NCI-H526 treated with DMSO at 0.1 percent for 48 hours (cell line): ENCODE data around the gene DLEC1.
"Not testable (repeated sequence)": the region's sequence is repeated elsewhere in the genome, so short reads cannot be mapped to it uniquely, and the experiment has no call there.

Source experiments
- DNase-seq: peaks from one replicate; lab custom pipeline; 2025; lab: John Stamatoyannopoulos, UW

Gene DLEC1

GRCh38 chr3:38155825-38156224, 116.8 kb downstream of the DLEC1 start:
- DNase-seq: no peak

GRCh38 chr3:38157117-38157516, 118.1 kb downstream of the DLEC1 start:
- DNase-seq: no peak

- DNase-seq: no peak
Measured at GRCh38 chr3:38157595-38157994, 118.6 kb downstream of the DLEC1 start.

- no peak for DNase-seq
Measured at GRCh38 chr3:38158472-38158871, 119.5 kb downstream of the DLEC1 start.

- DNase-seq: not testable (repeated sequence)
Measured at GRCh38 chr3:38160704-38161103, 121.7 kb downstream of the DLEC1 start.

DNA sequence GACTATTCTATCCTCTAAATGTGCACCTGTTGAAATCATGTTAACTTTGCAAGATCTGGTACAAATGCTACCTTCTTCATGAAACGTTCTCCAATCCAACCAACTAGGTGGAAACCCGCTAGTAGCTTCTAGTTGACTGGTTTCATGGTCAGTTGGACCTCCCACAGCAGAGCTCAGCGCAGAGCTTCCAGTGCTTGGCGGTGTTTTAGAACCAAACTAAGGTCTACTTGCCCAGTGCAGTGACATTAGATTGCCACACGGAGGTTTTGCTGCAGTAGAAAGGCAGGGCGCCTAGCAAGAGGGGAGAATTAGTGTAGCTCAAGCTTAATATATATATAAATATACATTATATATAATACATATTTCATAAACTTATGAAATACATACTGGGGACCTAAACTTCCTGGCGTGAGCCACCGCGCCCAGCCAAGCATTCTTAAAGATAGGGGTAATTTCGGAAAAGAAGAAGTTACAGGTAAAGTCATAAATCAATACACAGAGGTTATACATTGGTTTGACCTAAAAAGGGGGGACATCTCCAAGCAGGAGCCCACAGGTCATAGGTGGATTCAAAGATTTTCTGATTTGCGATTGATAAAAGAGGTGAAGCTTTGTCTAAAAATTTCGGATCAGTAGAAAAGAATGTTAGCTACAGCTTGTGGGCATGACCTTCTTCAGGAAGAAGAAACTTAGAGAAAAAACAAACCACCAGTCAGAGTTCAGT, 124.3 kb downstream of the DLEC1 start:
- DNase-seq: no peak

DNA sequence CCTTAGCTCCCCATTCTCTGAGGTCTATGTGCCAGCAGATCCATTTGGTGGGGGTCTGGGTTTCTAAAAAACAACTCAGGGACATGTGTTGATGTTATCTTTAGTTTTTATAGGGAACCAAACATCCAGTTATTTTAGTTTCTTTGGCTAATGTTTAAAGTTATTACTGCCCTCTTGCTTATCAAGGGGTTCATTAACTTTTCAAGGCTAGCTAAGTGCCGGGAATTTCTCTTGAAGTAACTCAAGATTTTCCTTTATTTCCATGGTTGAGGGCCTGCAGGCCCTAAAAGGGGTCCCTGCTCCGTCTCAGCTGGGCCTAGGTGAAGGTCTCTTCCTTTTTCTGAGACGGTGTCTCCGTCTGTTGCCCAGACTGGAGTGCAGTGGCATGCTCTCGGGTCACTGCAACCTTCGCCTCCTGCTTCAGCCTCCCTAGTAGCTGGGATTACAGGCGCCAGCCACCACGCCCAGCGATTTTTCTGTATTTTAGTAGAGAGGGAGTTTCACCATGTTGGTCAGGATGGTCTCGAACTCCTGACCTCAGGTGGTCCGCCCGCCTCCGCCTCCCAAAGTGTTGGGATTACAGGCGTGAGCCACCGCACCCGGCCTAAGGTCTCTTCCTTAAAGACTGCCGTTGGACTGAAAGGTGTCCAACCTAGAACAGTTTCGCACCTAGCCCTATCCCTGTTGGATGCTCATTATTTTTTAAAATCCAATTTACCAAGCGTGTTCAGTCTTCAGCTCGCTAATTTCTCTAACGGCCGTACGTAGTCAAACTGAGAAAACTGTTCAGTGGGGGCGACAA, 125.0 kb downstream of the DLEC1 start:
- DNase-seq: no peak

DNA sequence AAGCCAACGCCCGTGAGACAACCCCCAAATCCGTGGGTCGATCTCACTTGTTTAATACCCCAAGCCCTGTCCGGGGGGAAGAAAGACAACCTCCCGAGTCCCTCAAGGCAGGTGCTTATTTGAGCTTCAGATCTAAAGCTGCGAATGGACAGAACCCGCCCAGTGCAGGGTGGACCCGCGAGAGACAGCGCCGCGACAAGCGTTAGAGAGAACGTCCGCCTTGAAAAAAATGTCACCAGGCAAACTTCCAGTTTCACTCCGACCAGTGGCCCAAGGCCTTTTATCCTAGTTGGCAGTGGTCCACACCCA, 125.6 kb downstream of the DLEC1 start:
- DNase-seq: no peak

DNA sequence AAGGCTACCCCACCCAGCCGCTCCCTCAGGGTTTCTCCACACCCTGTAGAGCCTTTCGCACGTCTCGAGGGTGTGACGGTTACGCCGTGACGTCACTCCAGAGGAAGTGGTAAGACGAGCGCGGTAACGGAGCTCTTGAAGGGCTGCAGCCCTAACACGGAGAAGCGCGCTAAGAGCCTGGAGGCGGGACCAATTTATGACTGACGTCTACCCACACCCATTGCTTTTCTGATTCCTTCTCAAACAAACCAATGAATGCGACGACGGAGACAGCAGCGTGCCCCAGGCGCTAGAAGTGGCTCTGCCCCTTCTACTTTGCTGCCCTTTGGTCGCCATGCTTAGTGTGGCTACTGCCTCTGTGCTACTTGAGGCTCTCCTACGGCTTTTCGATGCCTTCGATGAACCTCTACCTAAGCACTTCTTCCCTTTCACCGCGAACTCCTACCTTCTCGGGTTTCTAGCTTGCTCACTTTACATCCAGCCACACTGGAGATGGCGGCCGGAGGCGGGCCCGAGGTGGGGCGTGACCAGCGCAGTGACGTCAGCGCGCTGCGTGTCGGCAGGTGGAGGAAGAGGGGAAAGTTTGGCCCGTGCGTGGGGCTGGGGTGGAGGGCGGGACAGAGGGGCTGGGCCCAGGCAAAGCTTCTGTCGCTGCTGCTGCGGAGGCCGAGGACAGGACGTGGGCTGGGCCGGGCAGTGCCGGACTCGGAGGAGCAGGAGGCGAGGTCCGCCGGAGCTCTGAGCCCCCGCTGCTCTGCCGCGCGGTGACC, 126.1 kb downstream of the DLEC1 start, which contains the start of gene OXSR1:
Gene OXSR1 (plus strand): TSS at position 586 of the 770 bp plus-strand sequence. CDS start 340 bp downstream, outside the sequence.
- DNase-seq: peak; percentile 98

DNA sequence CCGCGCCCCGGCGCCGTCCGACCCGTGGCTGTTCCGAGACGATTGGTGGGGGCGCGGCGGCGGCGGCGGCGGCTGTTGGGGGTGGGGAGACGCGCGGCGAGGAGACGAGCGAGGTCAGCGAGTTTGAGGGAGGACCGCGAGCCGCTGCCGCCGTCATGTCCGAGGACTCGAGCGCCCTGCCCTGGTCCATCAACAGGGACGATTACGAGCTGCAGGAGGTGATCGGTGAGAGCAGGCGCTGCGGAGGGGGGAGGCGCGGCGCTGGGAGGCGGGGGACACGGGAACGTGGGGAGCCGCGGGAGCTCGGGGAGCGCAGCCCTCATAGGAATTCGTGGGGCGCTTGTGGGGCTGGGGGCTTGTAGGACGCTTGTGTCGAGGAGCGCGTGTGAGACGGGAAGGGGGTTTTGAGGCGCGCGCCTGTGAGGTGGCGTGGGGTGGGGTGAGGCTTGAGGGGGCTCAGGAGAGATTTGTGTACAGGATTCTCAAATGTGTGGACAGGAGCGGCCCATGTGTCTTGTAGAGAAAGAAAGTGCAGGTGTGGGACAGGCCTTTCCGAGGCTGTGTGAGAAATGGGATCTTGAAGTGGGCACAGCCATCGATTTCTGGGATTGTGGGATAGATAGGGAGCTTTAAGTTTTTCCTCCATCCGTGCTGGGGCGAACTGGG, 126.8 kb downstream of the DLEC1 start:
- DNase-seq: peak; percentile 22

DNA sequence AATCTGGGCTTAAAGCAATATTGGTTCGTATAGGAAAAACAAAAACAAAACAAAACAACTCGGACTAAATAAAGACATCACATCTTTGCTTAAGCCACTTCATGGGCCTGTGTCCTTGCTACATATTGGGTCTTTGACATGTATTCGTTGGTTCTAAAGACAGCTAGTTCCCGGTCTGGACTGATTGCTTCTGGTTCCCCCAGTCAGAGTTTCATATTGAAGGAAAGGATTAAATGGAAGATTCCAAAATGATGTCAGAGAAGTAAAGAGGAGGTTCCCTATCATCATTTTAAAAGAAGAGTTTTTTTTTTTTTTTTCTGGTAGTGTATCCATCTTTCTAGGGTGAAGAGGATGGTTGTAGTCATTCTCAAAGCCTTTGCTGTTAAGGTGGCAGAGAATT, 128.6 kb downstream of the DLEC1 start:
- no peak for DNase-seq

GRCh38 chr3:38168151-38169026, 129.4 kb downstream of the DLEC1 start:
- no peak for DNase-seq

DNA sequence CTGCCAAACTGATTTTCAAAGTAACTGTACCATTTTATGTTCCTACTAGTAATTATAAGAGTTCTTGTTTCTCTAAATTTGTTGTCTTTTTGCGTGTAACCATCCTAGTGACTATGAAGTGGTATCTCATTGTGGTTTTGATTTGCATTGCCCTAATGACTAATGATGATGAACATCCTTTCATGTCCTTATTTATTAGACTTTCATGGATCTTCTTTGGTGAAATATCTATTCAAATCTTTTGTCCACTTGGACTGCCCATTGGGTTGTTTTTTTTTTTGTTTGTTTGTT, 130.0 kb downstream of the DLEC1 start:
- no peak for DNase-seq

GRCh38 chr3:38170722-38171121, 131.7 kb downstream of the DLEC1 start:
- no peak for DNase-seq

- DNase-seq: no peak
Measured at GRCh38 chr3:38171622-38172021, 132.6 kb downstream of the DLEC1 start.
